SK-N-SH treated with all-trans-retinoic acid at 6 μM for 48 hours (cell line): Measurements from ENCODE around the gene STRBP.
"Not testable (repeated sequence)": the region's sequence is repeated elsewhere in the genome, so short reads cannot be mapped to it uniquely, and the experiment has no call there.

Experiments
- ATAC-seq: fragments of 200-7000 bp; cut with Tn5 transposase; 3 replicates; pipeline ENCODE4 v1.9.1; 2020; ENCODE audit warnings: mild to moderate bottlenecking, moderate library complexity
- ARNTL ChIP-seq: fragments of 450-650 bp; formaldehyde crosslinking; IDR thresholded peaks from 2 replicates; pipeline ENCODE4 v1.5.0; 2020; ENCODE audit warnings: low read depth, mild to moderate bottlenecking, moderate library complexity, borderline replicate concordance
- CSDC2 ChIP-seq: fragments of 250-450 bp; sonication (Bioruptor Pico); IDR thresholded peaks from 2 replicates; pipeline ENCODE4 v1.5.0; 2020; ENCODE audit warnings: mild to moderate bottlenecking, moderate library complexity
- GLIS3 ChIP-seq: fragments of 250-450 bp; sonication (Bioruptor Pico); IDR thresholded peaks from 2 replicates; pipeline ENCODE4 v1.5.0; 2020; ENCODE audit warnings: mild to moderate bottlenecking, moderate library complexity
- ISL1 ChIP-seq: fragments of 250-450 bp; sonication (Bioruptor Pico); IDR thresholded peaks from 2 replicates; pipeline ENCODE4 v2.1.2; 2022; ENCODE audit warnings: mild to moderate bottlenecking, moderate library complexity
- OSR1 ChIP-seq: fragments of 250-450 bp; sonication (Bioruptor Pico); IDR thresholded peaks from 2 replicates; pipeline ENCODE4 v1.8.0; 2022; ENCODE audit warnings: moderate library complexity, mild to moderate bottlenecking, inconsistent platforms
- RARB ChIP-seq: fragments of 250-450 bp; sonication (Bioruptor Pico); IDR thresholded peaks from 2 replicates; pipeline ENCODE4 v1.8.0; 2021; ENCODE audit warnings: mild to moderate bottlenecking, moderate library complexity
- SNAI2 ChIP-seq: fragments of 250-450 bp; sonication (Bioruptor Pico); IDR thresholded peaks from 2 replicates; pipeline ENCODE4 v1.5.0; 2020; ENCODE audit warnings: mild to moderate bottlenecking, moderate library complexity
- ZC3H10 ChIP-seq: fragments of 250-450 bp; sonication (Bioruptor Pico); IDR thresholded peaks from 2 replicates; pipeline ENCODE4 v1.5.1; 2021; ENCODE audit warnings: mild to moderate bottlenecking, moderate library complexity
- ZFP3 ChIP-seq: fragments of 250-450 bp; sonication (Bioruptor Pico); IDR thresholded peaks from 2 replicates; pipeline ENCODE4 v1.5.0; 2020; ENCODE audit warnings: mild to moderate bottlenecking, moderate library complexity
- ZFP30 ChIP-seq: fragments of 450-650 bp; formaldehyde crosslinking; IDR thresholded peaks from 2 replicates; pipeline ENCODE4 v1.5.0; 2022; ENCODE audit warnings: mild to moderate bottlenecking, moderate library complexity
- ZNF565 ChIP-seq: fragments of 450-650 bp; formaldehyde crosslinking; conservative IDR thresholded peaks from 2 replicates; pipeline ENCODE4 v1.5.0; 2020; ENCODE audit warnings: low read depth, mild to moderate bottlenecking, moderate library complexity
- ZNF70 ChIP-seq: fragments of 450-650 bp; formaldehyde crosslinking; IDR thresholded peaks from 2 replicates; pipeline ENCODE4 v1.5.0; 2020; ENCODE audit warnings: mild to moderate bottlenecking, moderate library complexity
- TF ChIP-seq, protein P1 (sequence below): fragments of 250-450 bp; sonication (Bioruptor Pico); IDR thresholded peaks from 2 replicates; pipeline ENCODE4 v1.5.0; 2020; ENCODE audit warnings: mild to moderate bottlenecking, moderate library complexity
- TF ChIP-seq, protein P2 (sequence below): fragments of 250-450 bp; sonication (Bioruptor Pico); IDR thresholded peaks from 2 replicates; pipeline ENCODE4 v1.5.1; 2021; ENCODE audit warnings: mild to moderate bottlenecking, moderate library complexity
- TF ChIP-seq, protein P3 (sequence below): fragments of 250-450 bp; sonication (Bioruptor Pico); IDR thresholded peaks from 2 replicates; pipeline ENCODE4 v1.8.0; 2020; ENCODE audit warnings: mild to moderate bottlenecking, moderate library complexity, borderline replicate concordance
- TF ChIP-seq, protein P4 (sequence below): fragments of 250-450 bp; sonication (Bioruptor Pico); IDR thresholded peaks from 2 replicates; pipeline ENCODE4 v1.5.1; 2020; ENCODE audit warnings: low read depth, mild to moderate bottlenecking, moderate library complexity
- TF ChIP-seq, protein P5 (sequence below): fragments of 250-450 bp; sonication (Bioruptor Pico); IDR thresholded peaks from 2 replicates; pipeline ENCODE4 v1.8.0; 2021; ENCODE audit warnings: low read depth, mild to moderate bottlenecking, moderate library complexity, borderline replicate concordance

STRBP gene

DNA sequence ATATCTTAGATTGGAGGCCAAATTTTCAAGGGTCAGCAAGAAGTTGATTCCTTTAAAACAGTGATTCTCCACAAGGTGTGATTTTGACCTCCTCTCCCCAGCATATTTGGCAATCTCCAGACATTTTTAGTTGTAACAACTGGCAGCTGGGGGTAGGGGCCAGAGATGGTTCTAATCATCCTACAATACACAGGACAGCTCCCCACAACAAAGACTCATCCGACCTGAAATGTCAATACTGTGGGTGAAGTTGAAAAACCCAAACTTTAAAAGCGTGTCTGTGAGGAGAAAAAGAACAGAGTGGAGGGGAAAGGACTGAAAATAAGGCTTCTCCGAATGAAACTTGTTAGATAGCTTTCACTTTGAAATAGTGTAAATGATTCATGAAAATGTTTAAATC, 10.0 kb upstream of the STRBP start:
- ATAC-seq: no peak
- TF ChIP-seq ZNF565 (CRISPR knock-in tag): no peak
- no peak for TF ChIP-seq ISL1 (CRISPR knock-in tag)
- TF ChIP-seq, protein P1, sequence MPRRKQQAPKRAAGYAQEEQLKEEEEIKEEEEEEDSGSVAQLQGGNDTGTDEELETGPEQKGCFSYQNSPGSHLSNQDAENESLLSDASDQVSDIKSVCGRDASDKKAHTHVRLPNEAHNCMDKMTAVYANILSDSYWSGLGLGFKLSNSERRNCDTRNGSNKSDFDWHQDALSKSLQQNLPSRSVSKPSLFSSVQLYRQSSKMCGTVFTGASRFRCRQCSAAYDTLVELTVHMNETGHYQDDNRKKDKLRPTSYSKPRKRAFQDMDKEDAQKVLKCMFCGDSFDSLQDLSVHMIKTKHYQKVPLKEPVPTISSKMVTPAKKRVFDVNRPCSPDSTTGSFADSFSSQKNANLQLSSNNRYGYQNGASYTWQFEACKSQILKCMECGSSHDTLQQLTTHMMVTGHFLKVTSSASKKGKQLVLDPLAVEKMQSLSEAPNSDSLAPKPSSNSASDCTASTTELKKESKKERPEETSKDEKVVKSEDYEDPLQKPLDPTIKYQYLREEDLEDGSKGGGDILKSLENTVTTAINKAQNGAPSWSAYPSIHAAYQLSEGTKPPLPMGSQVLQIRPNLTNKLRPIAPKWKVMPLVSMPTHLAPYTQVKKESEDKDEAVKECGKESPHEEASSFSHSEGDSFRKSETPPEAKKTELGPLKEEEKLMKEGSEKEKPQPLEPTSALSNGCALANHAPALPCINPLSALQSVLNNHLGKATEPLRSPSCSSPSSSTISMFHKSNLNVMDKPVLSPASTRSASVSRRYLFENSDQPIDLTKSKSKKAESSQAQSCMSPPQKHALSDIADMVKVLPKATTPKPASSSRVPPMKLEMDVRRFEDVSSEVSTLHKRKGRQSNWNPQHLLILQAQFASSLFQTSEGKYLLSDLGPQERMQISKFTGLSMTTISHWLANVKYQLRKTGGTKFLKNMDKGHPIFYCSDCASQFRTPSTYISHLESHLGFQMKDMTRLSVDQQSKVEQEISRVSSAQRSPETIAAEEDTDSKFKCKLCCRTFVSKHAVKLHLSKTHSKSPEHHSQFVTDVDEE (CRISPR knock-in tag): no peak
- TF ChIP-seq, protein P2, sequence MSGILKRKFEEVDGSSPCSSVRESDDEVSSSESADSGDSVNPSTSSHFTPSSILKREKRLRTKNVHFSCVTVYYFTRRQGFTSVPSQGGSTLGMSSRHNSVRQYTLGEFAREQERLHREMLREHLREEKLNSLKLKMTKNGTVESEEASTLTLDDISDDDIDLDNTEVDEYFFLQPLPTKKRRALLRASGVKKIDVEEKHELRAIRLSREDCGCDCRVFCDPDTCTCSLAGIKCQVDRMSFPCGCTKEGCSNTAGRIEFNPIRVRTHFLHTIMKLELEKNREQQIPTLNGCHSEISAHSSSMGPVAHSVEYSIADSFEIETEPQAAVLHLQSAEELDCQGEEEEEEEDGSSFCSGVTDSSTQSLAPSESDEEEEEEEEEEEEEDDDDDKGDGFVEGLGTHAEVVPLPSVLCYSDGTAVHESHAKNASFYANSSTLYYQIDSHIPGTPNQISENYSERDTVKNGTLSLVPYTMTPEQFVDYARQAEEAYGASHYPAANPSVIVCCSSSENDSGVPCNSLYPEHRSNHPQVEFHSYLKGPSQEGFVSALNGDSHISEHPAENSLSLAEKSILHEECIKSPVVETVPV (CRISPR knock-in tag): no peak
- no peak for TF ChIP-seq ZFP3 (CRISPR knock-in tag)
- no peak for TF ChIP-seq GLIS3 (CRISPR knock-in tag)
- no peak for TF ChIP-seq RARB (CRISPR knock-in tag)
- TF ChIP-seq, protein P3, sequence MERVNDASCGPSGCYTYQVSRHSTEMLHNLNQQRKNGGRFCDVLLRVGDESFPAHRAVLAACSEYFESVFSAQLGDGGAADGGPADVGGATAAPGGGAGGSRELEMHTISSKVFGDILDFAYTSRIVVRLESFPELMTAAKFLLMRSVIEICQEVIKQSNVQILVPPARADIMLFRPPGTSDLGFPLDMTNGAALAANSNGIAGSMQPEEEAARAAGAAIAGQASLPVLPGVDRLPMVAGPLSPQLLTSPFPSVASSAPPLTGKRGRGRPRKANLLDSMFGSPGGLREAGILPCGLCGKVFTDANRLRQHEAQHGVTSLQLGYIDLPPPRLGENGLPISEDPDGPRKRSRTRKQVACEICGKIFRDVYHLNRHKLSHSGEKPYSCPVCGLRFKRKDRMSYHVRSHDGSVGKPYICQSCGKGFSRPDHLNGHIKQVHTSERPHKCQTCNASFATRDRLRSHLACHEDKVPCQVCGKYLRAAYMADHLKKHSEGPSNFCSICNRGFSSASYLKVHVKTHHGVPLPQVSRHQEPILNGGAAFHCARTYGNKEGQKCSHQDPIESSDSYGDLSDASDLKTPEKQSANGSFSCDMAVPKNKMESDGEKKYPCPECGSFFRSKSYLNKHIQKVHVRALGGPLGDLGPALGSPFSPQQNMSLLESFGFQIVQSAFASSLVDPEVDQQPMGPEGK (CRISPR knock-in tag): no peak
- TF ChIP-seq, protein P4, sequence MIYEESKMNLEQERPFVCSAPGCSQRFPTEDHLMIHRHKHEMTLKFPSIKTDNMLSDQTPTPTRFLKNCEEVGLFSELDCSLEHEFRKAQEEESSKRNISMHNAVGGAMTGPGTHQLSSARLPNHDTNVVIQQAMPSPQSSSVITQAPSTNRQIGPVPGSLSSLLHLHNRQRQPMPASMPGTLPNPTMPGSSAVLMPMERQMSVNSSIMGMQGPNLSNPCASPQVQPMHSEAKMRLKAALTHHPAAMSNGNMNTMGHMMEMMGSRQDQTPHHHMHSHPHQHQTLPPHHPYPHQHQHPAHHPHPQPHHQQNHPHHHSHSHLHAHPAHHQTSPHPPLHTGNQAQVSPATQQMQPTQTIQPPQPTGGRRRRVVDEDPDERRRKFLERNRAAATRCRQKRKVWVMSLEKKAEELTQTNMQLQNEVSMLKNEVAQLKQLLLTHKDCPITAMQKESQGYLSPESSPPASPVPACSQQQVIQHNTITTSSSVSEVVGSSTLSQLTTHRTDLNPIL (CRISPR knock-in tag): no peak

DNA sequence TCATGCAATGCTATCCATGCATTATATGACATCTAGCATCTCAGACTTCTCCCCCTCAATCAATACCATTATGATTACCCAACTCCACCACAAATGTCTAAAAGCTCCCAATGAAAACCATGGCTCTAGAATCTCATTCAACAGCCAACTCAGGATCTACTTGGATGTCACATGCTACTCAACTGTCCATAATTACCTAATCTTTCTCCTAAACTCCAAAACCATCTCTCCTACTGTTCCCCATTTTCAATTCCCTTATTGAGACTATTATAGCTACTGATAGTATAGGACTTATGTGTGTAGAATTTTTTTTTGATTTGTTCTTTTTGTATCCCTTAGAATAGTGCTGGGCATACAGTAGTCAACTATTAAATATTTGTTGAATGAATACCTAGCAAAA, 8.2 kb upstream of the STRBP start:
- no peak for TF ChIP-seq ZFP30 (CRISPR knock-in tag)
- TF ChIP-seq, protein P4 (CRISPR knock-in tag): no peak
- no peak for ATAC-seq

DNA sequence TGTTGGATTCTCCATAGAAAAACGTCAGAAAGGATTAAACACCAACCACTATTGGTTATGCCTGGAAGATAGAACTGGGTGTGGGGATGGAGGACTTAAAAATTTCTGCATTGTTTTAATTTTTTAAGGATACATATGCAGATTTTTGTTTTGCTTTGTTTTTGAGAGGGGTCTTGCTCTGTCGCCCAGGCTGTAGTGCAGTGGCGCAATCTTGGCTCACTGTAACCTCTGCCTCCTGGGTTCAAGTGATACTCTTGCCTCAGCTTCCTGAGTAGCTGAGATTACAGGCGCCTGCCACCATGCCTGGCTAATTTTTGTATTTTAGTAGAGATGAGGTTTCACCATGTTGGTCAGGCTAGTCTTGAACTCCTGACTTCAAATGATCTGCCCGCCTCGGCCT, 2.7 kb upstream of the STRBP start:
- ATAC-seq: not testable (repeated sequence)

DNA sequence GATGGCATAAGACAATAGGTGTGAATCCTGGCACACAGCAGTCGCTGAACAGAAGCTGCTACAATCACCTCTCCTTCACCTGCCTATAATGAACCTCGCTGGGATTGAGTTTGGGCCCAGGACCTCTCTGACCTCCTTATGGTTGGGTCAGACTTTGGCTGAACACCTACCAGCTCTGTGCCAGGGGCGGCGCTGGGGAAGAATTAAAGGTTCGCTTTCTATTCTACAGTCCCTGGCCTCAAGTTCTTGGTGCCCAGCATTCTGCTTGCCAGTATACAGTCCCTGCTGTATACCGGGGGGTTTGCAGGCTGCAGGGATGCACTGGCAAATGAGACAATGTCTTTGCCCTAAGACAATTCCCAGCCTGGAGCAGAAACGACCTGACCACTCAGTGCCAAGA, 895 bp upstream of the STRBP start:
- no peak for TF ChIP-seq ZFP30 (CRISPR knock-in tag)
- no peak for TF ChIP-seq SNAI2 (CRISPR knock-in tag)
- TF ChIP-seq OSR1 (CRISPR knock-in tag): no peak
- TF ChIP-seq ARNTL (CRISPR knock-in tag): no peak
- TF ChIP-seq, all 23 proteins: peak for 0
- ATAC-seq: no peak

DNA sequence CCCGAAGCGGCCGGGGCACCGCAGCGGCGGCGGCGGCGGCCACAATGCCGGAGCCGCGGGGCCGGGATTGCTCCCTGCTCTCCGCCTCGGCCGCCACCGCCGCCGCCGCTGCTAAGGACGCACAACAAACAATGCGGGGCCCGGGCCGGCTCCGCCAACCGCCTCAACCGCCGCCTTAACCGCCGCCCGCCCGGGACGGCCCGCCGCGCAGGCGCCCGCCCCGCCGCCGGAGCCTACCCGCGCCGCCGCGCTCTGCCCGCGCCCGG, 254 bp downstream of the STRBP start:
- TF ChIP-seq ZC3H10 (no peak), ISL1 (CRISPR knock-in tag) (no peak), CSDC2 (CRISPR knock-in tag) (no peak), ZFP3 (CRISPR knock-in tag) (no peak), ZNF70 (CRISPR knock-in tag) (no peak), GLIS3 (CRISPR knock-in tag) (no peak)
- TF ChIP-seq, protein P2 (CRISPR knock-in tag): no peak
- TF ChIP-seq, protein P5, sequence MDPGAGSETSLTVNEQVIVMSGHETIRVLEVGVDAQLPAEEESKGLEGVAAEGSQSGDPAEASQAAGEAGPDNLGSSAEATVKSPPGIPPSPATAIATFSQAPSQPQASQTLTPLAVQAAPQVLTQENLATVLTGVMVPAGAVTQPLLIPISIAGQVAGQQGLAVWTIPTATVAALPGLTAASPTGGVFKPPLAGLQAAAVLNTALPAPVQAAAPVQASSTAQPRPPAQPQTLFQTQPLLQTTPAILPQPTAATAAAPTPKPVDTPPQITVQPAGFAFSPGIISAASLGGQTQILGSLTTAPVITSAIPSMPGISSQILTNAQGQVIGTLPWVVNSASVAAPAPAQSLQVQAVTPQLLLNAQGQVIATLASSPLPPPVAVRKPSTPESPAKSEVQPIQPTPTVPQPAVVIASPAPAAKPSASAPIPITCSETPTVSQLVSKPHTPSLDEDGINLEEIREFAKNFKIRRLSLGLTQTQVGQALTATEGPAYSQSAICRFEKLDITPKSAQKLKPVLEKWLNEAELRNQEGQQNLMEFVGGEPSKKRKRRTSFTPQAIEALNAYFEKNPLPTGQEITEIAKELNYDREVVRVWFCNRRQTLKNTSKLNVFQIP (CRISPR knock-in tag): no peak
- TF ChIP-seq, protein P1 (CRISPR knock-in tag): no peak
- TF ChIP-seq, protein P4 (CRISPR knock-in tag): no peak
- peak; percentile 47 for ATAC-seq
